ENCODE results near the gene PRDX2.

- TF ChIP-seq CTCF (IDR thresholded peaks at IDR 0.05) (no peak), POLR2A (IDR thresholded peaks at IDR 0.05) (no peak)
Measured at GRCh38 chr19:12794971-12795381, 6.6 kb downstream of the PRDX2 start.

Measured in thyroid gland (tissue), 4 donors.